H9 (cell line): ENCODE measurements around the gene INSL3. TPM values are rescaled to one million over a fixed set of nuclear protein-coding genes. Genes with fewer than 3 reads are reported as not detected.

Source experiments
- DNase-seq: peaks from one replicate; pipeline ENCODE4 v3.0.0-alpha.2; 2017
- H2AFZ ChIP-seq: one replicate; pipeline ENCODE4 v1.6.1; 2013; ENCODE audit warnings: mild to moderate bottlenecking, low read length, control low read depth, moderate library complexity
- H2AK5ac ChIP-seq: 2 replicates; pipeline ENCODE4 v1.6.1; 2013; ENCODE audit warnings: low read length, control low read depth, mixed read lengths; ENCODE audit not compliant: insufficient read length
- H2BK120ac ChIP-seq: one replicate; pipeline ENCODE4 v1.6.1; 2013; ENCODE audit warnings: low read depth, mild to moderate bottlenecking, low read length, control low read depth, inconsistent platforms; ENCODE audit not compliant: poor library complexity, severe bottlenecking
- H2BK12ac ChIP-seq: 2 replicates; pipeline ENCODE4 v1.6.1; 2013; ENCODE audit warnings: low read length, control low read depth, mixed read lengths, low read depth; ENCODE audit not compliant: insufficient read length
- H2BK15ac ChIP-seq: 2 replicates; pipeline ENCODE4 v1.6.1; 2013; ENCODE audit warnings: low read depth, low read length, control low read depth
- H2BK20ac ChIP-seq: one replicate; pipeline ENCODE4 v1.6.1; 2013; ENCODE audit warnings: low read depth, mild to moderate bottlenecking, low read length, control low read depth, inconsistent platforms; ENCODE audit not compliant: poor library complexity, severe bottlenecking
- H2BK5ac ChIP-seq: 2 replicates; pipeline ENCODE4 v1.6.1; 2013; ENCODE audit warnings: low read length, control low read depth, mixed read lengths; ENCODE audit not compliant: insufficient read length
- H3K14ac ChIP-seq: 2 replicates; pipeline ENCODE4 v1.6.1; 2013; ENCODE audit warnings: low read length, control low read depth; ENCODE audit not compliant: insufficient read depth
- H3K18ac ChIP-seq: 2 replicates; pipeline ENCODE4 v1.6.1; 2013; ENCODE audit warnings: low read depth, mild to moderate bottlenecking, mixed read lengths, low read length, control low read depth; ENCODE audit not compliant: insufficient read length
- H3K23ac ChIP-seq: 2 replicates; pipeline ENCODE4 v1.6.1; 2013; ENCODE audit warnings: low read length, control low read depth, mixed read lengths, low read depth; ENCODE audit not compliant: insufficient read length
- H3K23me2 ChIP-seq: 2 replicates; pipeline ENCODE4 v1.6.1; 2013; ENCODE audit warnings: low read depth, mild to moderate bottlenecking, mixed read lengths, low read length, control low read depth; ENCODE audit not compliant: insufficient read length, poor library complexity, severe bottlenecking
- H3K27ac ChIP-seq: 2 replicates; pipeline ENCODE4 v1.5.1; 2013; ENCODE audit warnings: low read length, control low read depth, mixed read lengths, low read depth; ENCODE audit not compliant: insufficient read length
- H3K27me3 ChIP-seq: 2 replicates; pipeline ENCODE4 v1.6.1; 2013; ENCODE audit warnings: low read length, control low read depth, inconsistent platforms; ENCODE audit not compliant: insufficient read depth
- H3K4ac ChIP-seq: 2 replicates; pipeline ENCODE4 v1.6.1; 2013; ENCODE audit warnings: low read depth, mild to moderate bottlenecking, control low read depth, inconsistent platforms, low read length, moderate library complexity
- H3K4me1 ChIP-seq: 2 replicates; pipeline ENCODE4 v1.6.1; 2013; ENCODE audit warnings: low read length, control low read depth, inconsistent platforms; ENCODE audit not compliant: insufficient read depth
- H3K4me2 ChIP-seq: 2 replicates; pipeline ENCODE4 v1.6.1; 2013; ENCODE audit warnings: low read length, control low read depth, mixed read lengths; ENCODE audit not compliant: insufficient read length, insufficient read depth
- H3K56ac ChIP-seq: 2 replicates; pipeline ENCODE4 v1.6.1; 2013; ENCODE audit warnings: low read depth, mild to moderate bottlenecking, mixed read lengths, low read length, control low read depth; ENCODE audit not compliant: insufficient read length
- H3K79me1 ChIP-seq: 2 replicates; pipeline ENCODE4 v1.6.1; 2013; ENCODE audit warnings: low read depth, mild to moderate bottlenecking, moderate library complexity, low read length, control low read depth, inconsistent platforms; ENCODE audit not compliant: insufficient read depth, poor library complexity, severe bottlenecking
- H3K79me2 ChIP-seq: 2 replicates; pipeline ENCODE4 v1.6.1; 2013; ENCODE audit warnings: low read length, control low read depth, inconsistent platforms; ENCODE audit not compliant: insufficient read depth
- H3K9ac ChIP-seq: 2 replicates; pipeline ENCODE4 v1.6.1; 2013; ENCODE audit warnings: low read length, control low read depth, mixed read lengths; ENCODE audit not compliant: insufficient read length; ENCODE audit errors: extremely low read depth
- H3K9me3 ChIP-seq: one replicate; pipeline ENCODE4 v1.6.1; 2013; ENCODE audit warnings: low read depth, low read length, inconsistent platforms; ENCODE audit not compliant: control insufficient read depth
- H3T11ph ChIP-seq: one replicate; pipeline ENCODE4 v1.6.1; 2013; ENCODE audit warnings: mild to moderate bottlenecking, low read length, control low read depth, inconsistent platforms
- H4K20me1 ChIP-seq: one replicate; pipeline ENCODE4 v1.6.1; 2013; ENCODE audit not compliant: control insufficient read depth, insufficient read length, insufficient read depth
- H4K5ac ChIP-seq: 2 replicates; pipeline ENCODE4 v1.6.1; 2013; ENCODE audit warnings: low read depth, mild to moderate bottlenecking, mixed read lengths, low read length, control low read depth; ENCODE audit not compliant: insufficient read length
- H4K8ac ChIP-seq: replicated peaks from 2 replicates; pipeline ENCODE4 v1.6.1; 2013; ENCODE audit warnings: low read length, control low read depth, mixed read lengths, low read depth; ENCODE audit not compliant: insufficient read length
- H4K91ac ChIP-seq: 2 replicates; pipeline ENCODE4 v1.6.1; 2013; ENCODE audit warnings: low read depth, mild to moderate bottlenecking, moderate library complexity, mixed read lengths, low read length, control low read depth; ENCODE audit not compliant: insufficient read length
- H3K27ac Mint-ChIP-seq, 3 experiments: 2 replicates in 2 of 3; 3 replicates in 1 of 3; pipeline ENCODE4 v1.8.0; 2020 to 2021; ENCODE audit warnings: mixed read lengths in 3 of 3, mild to moderate bottlenecking in 1 of 3, moderate library complexity in 1 of 3
- H3K27me3 Mint-ChIP-seq: 2 replicates; pipeline ENCODE4 v1.8.0; 2021; ENCODE audit warnings: low read depth, mild to moderate bottlenecking, moderate library complexity, mixed read lengths
- H3K36me3 Mint-ChIP-seq, 3 experiments: 2 replicates in 2 of 3; 3 replicates in 1 of 3; pipeline ENCODE4 v1.8.0; 2020 to 2021; ENCODE audit warnings: low read depth in 3 of 3, mixed read lengths in 3 of 3; ENCODE audit not compliant: insufficient read depth in 1 of 3
- H3K4me1 Mint-ChIP-seq, 2 experiments: 2 replicates each; pipeline ENCODE4 v1.8.0; 2020; ENCODE audit warnings: mixed read lengths in 2 of 2
- H3K4me3 Mint-ChIP-seq, 2 experiments: 2 replicates in 1 of 2; 3 replicates in 1 of 2; pipeline ENCODE4 v1.8.0; 2020 to 2021; ENCODE audit warnings: mild to moderate bottlenecking in 2 of 2, mixed read lengths in 2 of 2, moderate library complexity in 1 of 2
- H3K9me3 Mint-ChIP-seq, 2 experiments: 2 replicates in 1 of 2; 3 replicates in 1 of 2; pipeline ENCODE4 v1.8.0; 2020; ENCODE audit warnings: mild to moderate bottlenecking in 2 of 2, mixed read lengths in 2 of 2, moderate library complexity in 1 of 2
- CTCF ChIP-seq: fragments of 200-600 bp; sonication (generic); conservative IDR thresholded peaks from 3 replicates; pipeline ENCODE4 v1.8.0; 2021; ENCODE audit warnings: antibody characterized with exemption, mild to moderate bottlenecking
- WGBS: extraction: QIAGEN DNeasy Blood & Tissue Kit; methylation state at CpG from one replicate; pipeline ENCODE4 v1.1.7; 2013; ENCODE audit warnings: missing lambda C conversion rate, low lambda C conversion rate, mixed read lengths; ENCODE audit not compliant: insufficient read length; ENCODE audit errors: extremely low coverage; 5-methylcytosine and 5-hydroxymethylcytosine counted together
- total RNA-seq: library from RNA; stranded (reverse); gene quantifications from 2 replicates; pipeline ENCODE4 v1.2.1, GENCODE V29; 2021

The INSL3 gene
- total RNA-seq, 1 experiment from 2014 or later, result 0.63 TPM

DNA sequence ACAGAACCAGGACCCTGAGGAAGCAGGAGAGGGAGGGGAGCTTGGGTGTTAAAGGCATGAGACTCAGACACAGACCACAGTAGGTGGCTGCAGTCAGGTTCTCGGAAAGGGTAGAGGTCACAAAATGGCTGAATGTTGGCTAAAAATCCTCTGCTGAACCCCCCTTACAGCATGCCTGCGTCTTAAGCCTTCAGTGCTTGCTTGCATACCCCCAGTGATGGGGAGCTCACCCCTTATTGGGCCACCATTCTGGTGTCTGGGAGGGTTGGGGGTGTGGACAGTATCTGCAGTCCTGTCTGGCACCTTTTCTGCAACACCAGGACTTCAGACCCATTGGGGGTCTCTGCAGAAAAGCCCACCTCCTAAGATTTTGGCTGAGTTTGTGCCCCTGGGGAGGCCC, 40.5 kb downstream of the INSL3 start:
- H3K27me3 ChIP-seq, result no peaks in the 10 kb centered on the region
- H3K4ac ChIP-seq, result no peak overlapping the region
- no peak overlapping the region for H3K56ac ChIP-seq
- H4K5ac ChIP-seq, result no peak overlapping the region
- no peak overlapping the region for H4K8ac ChIP-seq
- no peak overlapping the region for H2BK12ac ChIP-seq
- H2BK120ac ChIP-seq, result no peak overlapping the region
- Mint-ChIP-seq H3K9me3 (peaks cover 0 to 2% of the 10 kb centered on the region in 2 experiments; a peak in 1 of 5 replicates), H3K27ac (no peak overlapping the region), H3K4me3 (no peak overlapping the region; a peak in 1 of 5 replicates), H3K27me3 (0 out of 2 replicates have a peak, but pooled peaks cover 2% of the 10 kb centered on the region), H3K36me3 (peaks cover 9 to 15% (median 9%) of the 10 kb centered on the region in 3 experiments; a peak in 5 of 7 replicates), H3K4me1 (peaks cover 13 to 21% of the 10 kb centered on the region in 2 experiments)
- no peak overlapping the region for H2AK5ac ChIP-seq
- H3T11ph ChIP-seq, result no peak overlapping the region
- H3K14ac ChIP-seq, result no peak overlapping the region
- H3K18ac ChIP-seq, result no peak overlapping the region
- no peak overlapping the region for H2AFZ ChIP-seq
- H3K79me1 ChIP-seq, result no peaks in the 10 kb centered on the region
- no peaks in the 10 kb centered on the region for H3K79me2 ChIP-seq
- H4K91ac ChIP-seq, result no peak overlapping the region
- no peak for TF ChIP-seq CTCF
- peaks cover 13% of the 10 kb centered on the region for H3K23me2 ChIP-seq
- no peak for DNase-seq
- H3K9me3 ChIP-seq, result no peaks in the 10 kb centered on the region
- WGBS, result no CpG with 5 or more reads among the region's 2 CpGs
- peaks cover 2% of the 10 kb centered on the region for H4K20me1 ChIP-seq
- H3K4me2 ChIP-seq, result no peak overlapping the region
- no peak overlapping the region for H3K9ac ChIP-seq
- no peak overlapping the region for H3K23ac ChIP-seq
- H2BK5ac ChIP-seq, result no peak overlapping the region
- H3K4me1 ChIP-seq, result no peaks in the 10 kb centered on the region
- no peak overlapping the region for H3K27ac ChIP-seq
- H2BK20ac ChIP-seq, result no peak overlapping the region
- no peak overlapping the region for H2BK15ac ChIP-seq
